Cerebellar nuclear complex (tissue), 1 donor: ENCODE measurements around the gene HSD17B14.

ENCODE experiments used
- DNase-seq, 2 experiments: peaks; one replicate each; lab custom pipeline; 2025; lab: John Stamatoyannopoulos, UW

Gene HSD17B14

GRCh38 chr19:48826606-48827020 lies 9.7 kb downstream of the HSD17B14 start:
- no peak for DNase-seq

GRCh38 chr19:48822514-48822913 lies 13.8 kb downstream of the HSD17B14 start:
- DNase-seq, result no peak

GRCh38 chr19:48821633-48822032 lies 14.7 kb downstream of the HSD17B14 start:
- DNase-seq, result no peak

GRCh38 chr19:48819366-48819816 lies 16.9 kb downstream of the HSD17B14 start:
- DNase-seq, result no peak

- DNase-seq, result no peak
Observed at GRCh38 chr19:48818234-48818820, 18.0 kb downstream of the HSD17B14 start.

GRCh38 chr19:48817585-48818124 lies 18.6 kb downstream of the HSD17B14 start:
- no peak for DNase-seq

- DNase-seq, result no peak
Observed at GRCh38 chr19:48815870-48816501, 20.3 kb downstream of the HSD17B14 start.

- no peak for DNase-seq
Observed at GRCh38 chr19:48814895-48815294, 21.4 kb downstream of the HSD17B14 start.

- DNase-seq, result no peak
Observed at GRCh38 chr19:48813123-48813913, 23.0 kb downstream of the HSD17B14 start.

GRCh38 chr19:48812094-48812929 lies 24.0 kb downstream of the HSD17B14 start:
- DNase-seq, result peak in 1 of 2 experiments; percentile 10

- DNase-seq, result no peak
Observed at GRCh38 chr19:48810151-48810550, 26.1 kb downstream of the HSD17B14 start.

GRCh38 chr19:48807590-48808308 lies 28.5 kb downstream of the HSD17B14 start:
- DNase-seq, result no peak

- DNase-seq, result peak in 1 of 2 experiments; percentile 76
Observed at GRCh38 chr19:48806818-48807589, 29.3 kb downstream of the HSD17B14 start.

- DNase-seq, result no peak
Observed at GRCh38 chr19:48806518-48806817, 29.8 kb downstream of the HSD17B14 start.

GRCh38 chr19:48805452-48805851 lies 30.8 kb downstream of the HSD17B14 start:
- DNase-seq, result no peak

- DNase-seq, result no peak
Observed at GRCh38 chr19:48804496-48804895, 31.8 kb downstream of the HSD17B14 start.

GRCh38 chr19:48802623-48803022 lies 33.7 kb downstream of the HSD17B14 start:
- DNase-seq, result no peak

- DNase-seq, result no peak
Observed at GRCh38 chr19:48799358-48800300, 36.7 kb downstream of the HSD17B14 start.

GRCh38 chr19:48798937-48799336 lies 37.4 kb downstream of the HSD17B14 start:
- DNase-seq, result no peak
